Measurements from ENCODE around the gene EEFSEC. TPM values are rescaled to one million over a fixed set of nuclear protein-coding genes. Genes with fewer than 3 reads are reported as not detected.

The EEFSEC gene
- polyA plus RNA-seq, 1 donor (not counting 4 experiments of a cell fraction or from before 2014, with no cell fraction given): 8.7 TPM

- FAIRE-seq (no peak), DNase-seq (ENCODE audit: low read depth, low spot score) (no peak)
- H3K79me2 ChIP-seq (ENCODE audit: control insufficient read depth, insufficient read depth, low read length): no peaks in the 10 kb centered on the region
- no peaks in the 10 kb centered on the region for H4K20me1 ChIP-seq (ENCODE audit: control insufficient read depth, extremely low read depth, insufficient read depth, low read length)
- no peaks in the 10 kb centered on the region for H3K9me3 ChIP-seq (ENCODE audit: control insufficient read depth, low read depth, low read length)
- no peak overlapping the region for H2AFZ ChIP-seq (ENCODE audit: control insufficient read depth, low read length)
- H3K27me3 ChIP-seq (ENCODE audit: control insufficient read depth, extremely low read depth, insufficient read depth, low read length): no peaks in the 10 kb centered on the region
- no peaks in the 10 kb centered on the region for H3K4me1 ChIP-seq (ENCODE audit: control insufficient read depth, extremely low read depth, insufficient read depth, low read length)
- TF ChIP-seq CTCF (optimal IDR thresholded peaks at IDR 0.05 in 1 of 3, IDR thresholded peaks at IDR 0.05 in 1 of 3, conservative IDR thresholded peaks at IDR 0.05 in 1 of 3; ENCODE audit: extremely low read depth in 1 of 3, insufficient read depth in 2 of 3, low read length in 3 of 3): no peak
- TF ChIP-seq EZH2 (IDR thresholded peaks at IDR 0.05; ENCODE audit: low read length): no peak
- no peak overlapping the region for H3K4me3 ChIP-seq (ENCODE audit: control insufficient read depth in 2 of 3, extremely low read depth in 1 of 3, insufficient read depth in 2 of 3, low read depth in 1 of 3, low read length in 3 of 3)
- H3K4me2 ChIP-seq (ENCODE audit: control insufficient read depth, extremely low read depth, insufficient read depth, low read depth, low read length): no peak overlapping the region
- dilution Hi-C loops (cut with MboI; ENCODE audit: extremely low pct_ligation_motif_present, low sequenced_read_pairs): no loop called here
- H3K9me1 ChIP-seq (ENCODE audit: control insufficient read depth, extremely low read depth, insufficient read depth, low read length): no peaks in the 10 kb centered on the region
- no peaks in the 10 kb centered on the region for H3K36me3 ChIP-seq (ENCODE audit: control insufficient read depth in 2 of 2, extremely low read depth in 1 of 2, insufficient read depth in 2 of 2, low read length in 2 of 2)
- no peak overlapping the region for H3K27ac ChIP-seq (ENCODE audit: control insufficient read depth, insufficient read depth, low read length)
- no peak overlapping the region for H3K9ac ChIP-seq (ENCODE audit: control insufficient read depth, extremely low read depth, insufficient read depth, low read length)
These were observed 174.3 kb downstream of the EEFSEC start for GRCh38 chr3:128327606-128328031.

GRCh38 chr3:128328546-128329458 lies 175.5 kb downstream of the EEFSEC start:
- Histone ChIP-seq H3K9me1 (ENCODE audit: control insufficient read depth, extremely low read depth, insufficient read depth, low read length) (no peaks in the 10 kb centered on the region), H3K27ac (ENCODE audit: control insufficient read depth, insufficient read depth, low read length) (no peak overlapping the region), H3K4me1 (ENCODE audit: control insufficient read depth, extremely low read depth, insufficient read depth, low read length) (no peaks in the 10 kb centered on the region), H3K4me2 (ENCODE audit: control insufficient read depth, extremely low read depth, insufficient read depth, low read depth, low read length) (no peak overlapping the region), H3K4me3 (ENCODE audit: control insufficient read depth in 2 of 3, extremely low read depth in 1 of 3, insufficient read depth in 2 of 3, low read depth in 1 of 3, low read length in 3 of 3) (no peak overlapping the region), H3K36me3 (ENCODE audit: control insufficient read depth in 2 of 2, extremely low read depth in 1 of 2, insufficient read depth in 2 of 2, low read length in 2 of 2) (no peaks in the 10 kb centered on the region), H3K79me2 (ENCODE audit: control insufficient read depth, insufficient read depth, low read length) (no peaks in the 10 kb centered on the region), H3K9ac (ENCODE audit: control insufficient read depth, extremely low read depth, insufficient read depth, low read length) (no peak overlapping the region), H3K9me3 (ENCODE audit: control insufficient read depth, low read depth, low read length) (no peaks in the 10 kb centered on the region), H4K20me1 (ENCODE audit: control insufficient read depth, extremely low read depth, insufficient read depth, low read length) (no peaks in the 10 kb centered on the region), H3K27me3 (ENCODE audit: control insufficient read depth, extremely low read depth, insufficient read depth, low read length) (no peaks in the 10 kb centered on the region), H2AFZ (ENCODE audit: control insufficient read depth, low read length) (no peak overlapping the region)
- no peak for TF ChIP-seq EZH2 (IDR thresholded peaks at IDR 0.05; ENCODE audit: low read length)
- no peak for TF ChIP-seq CTCF (optimal IDR thresholded peaks at IDR 0.05 in 1 of 3, IDR thresholded peaks at IDR 0.05 in 1 of 3, conservative IDR thresholded peaks at IDR 0.05 in 1 of 3; ENCODE audit: extremely low read depth in 1 of 3, insufficient read depth in 2 of 3, low read length in 3 of 3)
- no peak for FAIRE-seq
- DNase-seq (ENCODE audit: low read depth, low spot score): no peak
- dilution Hi-C loops (cut with MboI; ENCODE audit: extremely low pct_ligation_motif_present, low sequenced_read_pairs): no loop called here
